Spleen (tissue), 11 donors: Measurements from ENCODE around the gene EBF4. TPM values are rescaled to one million over a fixed set of nuclear protein-coding genes. Genes with fewer than 3 reads are reported as not detected.
"Not testable (repeated sequence)": the region's sequence is repeated elsewhere in the genome, so short reads cannot be mapped to it uniquely, and the experiment has no call there.

Experiments used
- DNase-seq: peaks from one replicate; pipeline ENCODE4 v3.0.0-alpha.2; 2020
- H3K27ac ChIP-seq, 8 donors: fragments of 200-600 bp; sonication (generic) in 7 of 8; 1 replicate in 4 of 8; 2 replicates in 4 of 8; pipeline versions ENCODE4 v1.5.0 to v1.8.0; 2016 to 2021; ENCODE audit warnings: inconsistent platforms in 4 of 8, mild to moderate bottlenecking in 4 of 8, moderate library complexity in 1 of 8
- H3K27me3 ChIP-seq, 7 donors: fragments of 200-600 bp; sonication (generic) in 6 of 7; replicated peaks in 1 of 7; 1 replicate in 4 of 7; 2 replicates in 3 of 7; pipeline versions ENCODE4 v1.5.0 to v1.8.0; 2016 to 2021; ENCODE audit warnings: inconsistent platforms in 3 of 7, mild to moderate bottlenecking in 1 of 7
- H3K36me3 ChIP-seq, 6 donors: fragments of 200-600 bp; sonication (generic) in 5 of 6; 1 replicate in 4 of 6; 2 replicates in 2 of 6; pipeline versions ENCODE4 v1.5.0 to v1.8.0; 2016 to 2021; ENCODE audit warnings: inconsistent platforms in 2 of 6
- H3K4me1 ChIP-seq, 6 donors: fragments of 200-600 bp; sonication (generic) in 5 of 6; 1 replicate in 3 of 6; 2 replicates in 3 of 6; pipeline versions ENCODE4 v1.5.0 to v1.8.0; 2016 to 2021; ENCODE audit warnings: inconsistent platforms in 3 of 6
- H3K4me3 ChIP-seq, 8 donors: fragments of 200-600 bp; sonication (generic) in 7 of 8; 1 replicate in 4 of 8; 2 replicates in 4 of 8; pipeline versions ENCODE4 v1.5.0 to v1.8.0; 2016 to 2021; ENCODE audit warnings: inconsistent platforms in 4 of 8, mild to moderate bottlenecking in 4 of 8, moderate library complexity in 2 of 8
- H3K9me3 ChIP-seq, 8 donors: fragments of 200-600 bp; sonication (generic) in 7 of 8; 1 replicate in 4 of 8; 2 replicates in 4 of 8; pipeline versions ENCODE4 v1.5.0 to v1.8.0; 2016 to 2021; ENCODE audit warnings: inconsistent platforms in 4 of 8
- POLR2A ChIP-seq, 3 donors: fragments of 450-650 bp; IDR thresholded peaks; one replicate each; pipeline ENCODE4 v1.5.1; 2017; ENCODE audit warnings: antibody characterized with exemption in 3 of 3, mild to moderate bottlenecking in 1 of 3
- POLR2AphosphoS5 ChIP-seq, 3 donors: sonication (generic); formaldehyde crosslinking; IDR thresholded peaks; one replicate each; pipeline ENCODE4 v1.5.1; 2017; ENCODE audit warnings: antibody characterized with exemption in 3 of 3
- WGBS, 5 donors: extraction: QIAGEN DNeasy Blood & Tissue Kit in 3 of 5; methylation state at CpG; one replicate each; pipeline versions ENCODE4 v1.1.5 to v1.1.7; 2013 to 2018; 5-methylcytosine and 5-hydroxymethylcytosine counted together
- intact Hi-C: fragments of 100-400 bp; cut with DNase I; formaldehyde crosslinking; loops from one replicate; pipeline ENCODE4 v1.15.0; 2023; ENCODE audit warnings: low total_unique reads
- polyA plus RNA-seq, 3 donors: library from polyadenylated mRNA; stranded (reverse); fragments of 200-250 nt; gene quantifications; one replicate each; pipeline ENCODE4 v1.2.1, GENCODE V29; 2013
- total RNA-seq, 7 donors: library from RNA; depleted of rRNA in 3 of 7; stranded (reverse); fragments of >200 nt in 3 of 7; fragmentation: NEBNext Ultra II Directional in 4 of 7; extraction: Animal tissue kit (Norgen Biotek cat#: 25700) in 4 of 7; gene quantifications; one replicate each; pipeline versions ENCODE4 v1.1.0 to v1.2.1, GENCODE V29; 2016 to 2021
- TF ChIP-seq, protein P1 (sequence below), 11 experiments: fragments of 200-600 bp in 7 of 11; fragments of 450-650 bp in 4 of 11; sonication (generic) in 4 of 11; IDR thresholded peaks in 8 of 11; conservative IDR thresholded peaks in 3 of 11; 1 replicate in 7 of 11; 2 replicates in 4 of 11; pipeline versions ENCODE4 v1.4.0 to v1.8.0; 2016 to 2021; ENCODE audit warnings: antibody characterized with exemption in 11 of 11, inconsistent platforms in 4 of 11, mild to moderate bottlenecking in 1 of 11
- donor health status: healthy with polysubstance abuse.
- donor health status: DM: no; HTN: no; CAD: no; lungs with moderate emphysema.
- donor health status: DM: no; HTN: no; CAD: no.
- donor health status: Bipolar disorder and iron deficiency.
- donor health status: healthy.
- donor health status: DM: no; HTN: no; CAD: no.
- donor health status: DM: yes; HTN: yes; CAD: no.

Gene EBF4
- total and polyA plus RNA-seq, 10 donors = 2.5 to 19.2 (median 6.4) TPM

DNA sequence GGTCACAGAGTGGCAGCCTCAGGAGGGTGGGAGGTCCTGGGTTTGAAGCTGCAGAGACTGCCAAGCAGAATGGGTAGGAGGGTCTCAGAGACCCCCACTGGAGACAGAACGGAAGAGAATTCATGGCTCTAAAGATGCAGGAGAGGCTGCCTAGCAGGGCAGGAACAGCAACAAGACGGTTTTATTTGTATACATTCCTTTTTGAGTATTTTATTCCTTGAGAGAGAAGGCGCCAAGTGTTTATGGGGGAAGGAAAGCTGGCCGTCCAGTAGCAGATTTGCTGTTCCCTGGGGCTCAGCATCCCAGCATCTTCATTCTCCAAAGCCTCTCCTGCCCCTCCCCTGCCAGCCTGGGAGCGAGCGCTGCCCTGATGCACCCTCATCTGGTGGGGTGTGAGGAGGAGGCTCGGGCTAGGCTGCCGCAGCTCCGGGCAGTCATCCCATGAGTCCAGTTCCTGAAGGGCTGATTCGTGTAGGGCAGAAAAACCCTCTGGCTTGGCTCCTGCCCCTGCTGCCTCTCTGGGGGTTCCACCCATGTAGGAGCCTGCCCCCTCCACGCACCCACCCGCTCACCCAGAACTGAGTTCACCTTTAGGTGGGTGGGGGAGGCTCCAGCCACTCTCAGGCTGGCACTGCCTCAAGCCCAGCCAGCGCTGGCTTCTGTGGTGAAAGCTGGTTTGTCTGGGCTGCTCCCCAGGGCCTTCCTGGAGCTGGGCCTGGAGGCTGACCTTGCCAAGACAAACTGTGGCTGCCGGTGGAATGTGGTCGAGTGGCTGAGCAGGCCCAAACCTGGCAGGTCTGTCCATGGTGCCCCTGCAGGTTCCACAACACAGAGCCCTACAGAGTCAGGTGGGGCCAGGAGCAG is 75.4 kb downstream of the EBF4 start:
- intact Hi-C loops = no loop called here
- H3K27ac ChIP-seq = no peak overlapping the region
- DNase-seq = no peak
- H3K4me1 ChIP-seq = peaks cover 0 to 5% (median 0%) of the 10 kb centered on the region in 6 donors
- 72 to 92% (median 80%) methylated on average over 6 to 15 of the region's 15 CpGs for WGBS, 5 donors
- no peaks in the 10 kb centered on the region for H3K9me3 ChIP-seq
- peaks cover 0 to 74% (median 16%) of the 10 kb centered on the region in 7 donors for H3K27me3 ChIP-seq
- TF ChIP-seq POLR2A (IDR thresholded peaks at IDR 0.05) (no peak), POLR2AphosphoS5 (IDR thresholded peaks at IDR 0.05) (no peak)
- TF ChIP-seq, protein P1, sequence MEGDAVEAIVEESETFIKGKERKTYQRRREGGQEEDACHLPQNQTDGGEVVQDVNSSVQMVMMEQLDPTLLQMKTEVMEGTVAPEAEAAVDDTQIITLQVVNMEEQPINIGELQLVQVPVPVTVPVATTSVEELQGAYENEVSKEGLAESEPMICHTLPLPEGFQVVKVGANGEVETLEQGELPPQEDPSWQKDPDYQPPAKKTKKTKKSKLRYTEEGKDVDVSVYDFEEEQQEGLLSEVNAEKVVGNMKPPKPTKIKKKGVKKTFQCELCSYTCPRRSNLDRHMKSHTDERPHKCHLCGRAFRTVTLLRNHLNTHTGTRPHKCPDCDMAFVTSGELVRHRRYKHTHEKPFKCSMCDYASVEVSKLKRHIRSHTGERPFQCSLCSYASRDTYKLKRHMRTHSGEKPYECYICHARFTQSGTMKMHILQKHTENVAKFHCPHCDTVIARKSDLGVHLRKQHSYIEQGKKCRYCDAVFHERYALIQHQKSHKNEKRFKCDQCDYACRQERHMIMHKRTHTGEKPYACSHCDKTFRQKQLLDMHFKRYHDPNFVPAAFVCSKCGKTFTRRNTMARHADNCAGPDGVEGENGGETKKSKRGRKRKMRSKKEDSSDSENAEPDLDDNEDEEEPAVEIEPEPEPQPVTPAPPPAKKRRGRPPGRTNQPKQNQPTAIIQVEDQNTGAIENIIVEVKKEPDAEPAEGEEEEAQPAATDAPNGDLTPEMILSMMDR (IDR thresholded peaks at IDR 0.05 in 8 of 11, conservative IDR thresholded peaks at IDR 0.05 in 3 of 11) = no peak
- no peaks in the 10 kb centered on the region for H3K36me3 ChIP-seq
- no peak overlapping the region for H3K4me3 ChIP-seq

DNA sequence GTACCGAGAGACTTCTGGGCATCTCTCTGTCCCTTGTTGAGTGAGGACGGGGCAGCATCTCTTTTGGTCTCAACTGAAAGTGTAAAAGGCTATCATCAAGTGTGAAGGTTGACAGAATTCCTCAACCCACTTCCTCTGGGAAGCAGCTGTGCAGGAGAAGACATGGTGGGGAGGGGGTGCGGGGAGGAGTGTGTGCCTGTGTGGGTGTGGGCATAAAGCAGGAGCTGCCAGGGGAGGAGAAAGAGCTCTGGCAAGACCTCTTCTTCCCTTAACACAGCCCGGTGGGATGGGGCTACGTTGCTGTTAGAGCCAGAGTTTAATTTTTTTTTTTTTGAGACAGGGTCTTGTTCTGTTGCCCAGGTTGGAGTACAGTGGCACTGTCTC is 76.0 kb downstream of the EBF4 start:
- Histone ChIP-seq H3K4me1 (peaks cover 0 to 5% (median 0%) of the 10 kb centered on the region in 6 donors), H3K27me3 (peaks cover 0 to 69% (median 16%) of the 10 kb centered on the region in 7 donors), H3K27ac (no peak overlapping the region), H3K4me3 (no peak overlapping the region), H3K9me3 (no peaks in the 10 kb centered on the region), H3K36me3 (no peaks in the 10 kb centered on the region)
- intact Hi-C loops = no loop called here
- WGBS, 5 donors = 63 to 76% (median 67%) methylated on average over 3 to 5 of the region's 5 CpGs
- DNase-seq = no peak
- TF ChIP-seq, protein P1 (IDR thresholded peaks at IDR 0.05 in 8 of 11, conservative IDR thresholded peaks at IDR 0.05 in 3 of 11) = no peak
- TF ChIP-seq POLR2AphosphoS5 (IDR thresholded peaks at IDR 0.05) (no peak), POLR2A (IDR thresholded peaks at IDR 0.05) (no peak)

DNA sequence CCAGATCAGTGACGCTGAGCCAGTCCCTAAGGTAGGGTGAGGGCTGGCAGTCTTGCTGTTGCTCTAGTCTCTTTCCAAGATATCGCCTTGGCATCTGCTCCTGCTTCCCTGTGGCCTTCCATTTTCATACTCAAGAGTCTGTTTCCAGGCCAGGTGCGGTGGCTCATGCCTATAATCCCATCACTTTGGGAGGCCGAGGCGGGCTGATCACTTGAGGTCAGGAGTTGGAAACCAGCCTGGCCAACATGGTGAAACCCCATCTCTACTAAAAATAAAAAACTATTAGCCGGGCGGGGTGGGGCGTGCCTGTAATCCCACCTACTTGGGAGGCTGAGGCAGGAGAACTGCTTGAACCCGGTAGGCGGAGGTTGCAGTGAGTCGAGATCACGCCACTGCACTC is 77.5 kb downstream of the EBF4 start:
- H3K27me3 ChIP-seq = peaks cover 0 to 58% (median 16%) of the 10 kb centered on the region in 7 donors
- H3K36me3 ChIP-seq, H3K27ac ChIP-seq, H3K4me3 ChIP-seq, H3K9me3 ChIP-seq, DNase-seq, intact Hi-C loops, H3K4me1 ChIP-seq: not testable (repeated sequence)
- 92 to 96% (median 94%) methylated on average over 12 of the region's 12 CpGs for WGBS, 5 donors

DNA sequence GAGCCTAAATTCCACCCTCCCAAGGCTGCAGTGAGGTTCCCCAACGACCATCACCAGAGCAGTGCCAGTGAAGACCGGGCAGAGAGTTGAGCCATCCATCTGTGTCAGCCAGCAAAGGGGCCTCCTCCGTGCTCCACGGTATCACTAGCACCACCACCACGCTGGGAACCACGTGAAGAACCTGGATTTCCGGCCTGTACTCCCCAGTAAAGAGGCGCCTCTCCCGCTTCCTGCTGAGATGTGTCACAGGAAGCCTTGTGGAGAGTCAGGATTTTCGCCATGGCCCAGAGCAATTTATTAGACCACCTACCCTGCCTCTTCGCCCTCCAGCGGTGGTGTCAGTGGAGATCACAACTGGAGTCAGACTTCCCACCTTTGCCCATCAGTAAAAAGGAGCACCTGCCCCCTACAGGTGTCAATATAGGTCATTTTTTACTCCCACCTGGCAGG is 79.1 kb downstream of the EBF4 start:
- Histone ChIP-seq H3K27ac (no peak overlapping the region), H3K27me3 (peaks cover 0 to 58% (median 16%) of the 10 kb centered on the region in 7 donors), H3K4me1 (peaks cover 0 to 5% (median 0%) of the 10 kb centered on the region in 6 donors), H3K36me3 (no peaks in the 10 kb centered on the region), H3K9me3 (peaks cover 0 to 13% (median 7%) of the 10 kb centered on the region in 8 donors), H3K4me3 (no peak overlapping the region)
- DNase-seq = no peak
- intact Hi-C loops = no loop called here
- WGBS, 5 donors = 22 to 35% (median 30%) methylated on average over 11 to 12 of the region's 12 CpGs
- no peak for TF ChIP-seq POLR2AphosphoS5 (IDR thresholded peaks at IDR 0.05)
- TF ChIP-seq, protein P1 (IDR thresholded peaks at IDR 0.05 in 8 of 11, conservative IDR thresholded peaks at IDR 0.05 in 3 of 11) = no peak
